Naive thymus-derived CD4-positive, alpha-beta T cell (primary cell): Measurements from ENCODE around the gene MAGEA11. TPM values are rescaled to one million over a fixed set of nuclear protein-coding genes. Genes with fewer than 3 reads are reported as not detected.
"Not testable (repeated sequence)": the region's sequence is repeated elsewhere in the genome, so short reads cannot be mapped to it uniquely, and the experiment has no call there.

ENCODE experiments used
- ATAC-seq: fragments of 150-1000 bp; cut with Tn5 transposase; 2 replicates; pipeline ENCODE4 v1.10.0; 2021; ENCODE audit warnings: mild to moderate bottlenecking, moderate library complexity
- CTCF ChIA-PET: fragments of 350-600 bp; sonication (Branson Sonifier 250); formaldehyde crosslinking; loops from one replicate; lab custom pipeline; 2021; ENCODE audit warnings: antibody characterized with exemption; lab: Charles Lee
- POLR2A ChIA-PET: fragments of 350-600 bp; sonication (Branson Sonifier 250); formaldehyde crosslinking; loops from one replicate; lab custom pipeline; 2021; ENCODE audit warnings: antibody characterized with exemption, inconsistent platforms; lab: Charles Lee
- DNase-seq, 9 donors: peaks; one replicate each; pipeline versions ENCODE4 v3.0.0 to v3.0.0-alpha.2; 2020 to 2022; ENCODE audit warnings: mixed read lengths in 1 of 9
- H3K27ac ChIP-seq: one replicate; pipeline ENCODE4 v1.7.0; 2013; ENCODE audit warnings: mild to moderate bottlenecking, low read depth, low read length, moderate library complexity
- H3K27me3 ChIP-seq, 2 donors: one replicate each; pipeline ENCODE4 v1.7.0; 2013; ENCODE audit warnings: low read length in 2 of 2, mild to moderate bottlenecking in 2 of 2, moderate library complexity in 2 of 2; ENCODE audit not compliant: control insufficient read depth in 2 of 2, insufficient read depth in 2 of 2
- H3K36me3 ChIP-seq, 3 experiments: 1 replicate in 2 of 3; 2 replicates in 1 of 3; pipeline ENCODE4 v1.7.0; 2013; ENCODE audit warnings: low read length in 3 of 3, mild to moderate bottlenecking in 3 of 3, moderate library complexity in 1 of 3; ENCODE audit not compliant: insufficient read depth in 3 of 3, control insufficient read depth in 2 of 3
- H3K4me1 ChIP-seq, 2 donors: one replicate each; pipeline ENCODE4 v1.7.0; 2013; ENCODE audit warnings: low read length in 2 of 2, mild to moderate bottlenecking in 2 of 2, moderate library complexity in 1 of 2; ENCODE audit not compliant: control insufficient read depth in 2 of 2, insufficient read depth in 2 of 2
- H3K4me3 ChIP-seq: 2 replicates; pipeline ENCODE4 v1.7.0; 2013; ENCODE audit warnings: mild to moderate bottlenecking, low read length
- H3K9me3 ChIP-seq, 3 experiments: 1 replicate in 2 of 3; 2 replicates in 1 of 3; pipeline ENCODE4 v1.7.0; 2013; ENCODE audit warnings: low read length in 3 of 3; ENCODE audit not compliant: control insufficient read depth in 2 of 3
- H3K27ac Mint-ChIP-seq, 9 donors: one replicate each; pipeline ENCODE4 v1.8.0; 2020 to 2022; ENCODE audit warnings: mixed read lengths in 9 of 9, mild to moderate bottlenecking in 8 of 9, moderate library complexity in 5 of 9, inconsistent platforms in 2 of 9
- H3K27me3 Mint-ChIP-seq, 5 donors: one replicate each; pipeline ENCODE4 v1.8.0; 2021 to 2022; ENCODE audit warnings: mixed read lengths in 5 of 5, mild to moderate bottlenecking in 1 of 5
- H3K36me3 Mint-ChIP-seq, 5 donors: one replicate each; pipeline ENCODE4 v1.8.0; 2020 to 2022; ENCODE audit warnings: mixed read lengths in 5 of 5, mild to moderate bottlenecking in 3 of 5, inconsistent platforms in 1 of 5
- H3K4me1 Mint-ChIP-seq, 7 donors: one replicate each; pipeline ENCODE4 v1.8.0; 2020 to 2022; ENCODE audit warnings: mixed read lengths in 7 of 7, mild to moderate bottlenecking in 3 of 7, inconsistent platforms in 1 of 7
- H3K4me3 Mint-ChIP-seq, 10 donors: one replicate each; pipeline ENCODE4 v1.8.0; 2020 to 2022; ENCODE audit warnings: mild to moderate bottlenecking in 10 of 10, mixed read lengths in 10 of 10, moderate library complexity in 6 of 10, inconsistent platforms in 2 of 10
- H3K9me3 Mint-ChIP-seq, 11 donors: one replicate each; pipeline ENCODE4 v1.8.0; 2020 to 2022; ENCODE audit warnings: mixed read lengths in 11 of 11, mild to moderate bottlenecking in 4 of 11, inconsistent platforms in 1 of 11, moderate library complexity in 1 of 11
- intact Hi-C, 2 donors: fragments of 100-400 bp; cut with micrococcal nuclease; formaldehyde crosslinking; loops; one replicate each; pipeline ENCODE4 v1.15.1; 2023
- polyA plus RNA-seq, 2 donors: library from polyadenylated mRNA; unstranded; fragments of 300-500 nt; fragmentation: Illumina TruSeq; gene quantifications; one replicate each; pipeline ENCODE4 v1.2.3, GENCODE V29; 2021
- total RNA-seq, 6 experiments: library from RNA in 5 of 6; stranded (reverse) in 5 of 6; gene quantifications; 1 replicate in 5 of 6; 2 replicates in 1 of 6; pipeline ENCODE4 v1.2.3 and lab custom pipeline; 2021 to 2026

MAGEA11 gene
- total and polyA plus RNA-seq, 7 experiments from 2014 or later: not detected

DNA sequence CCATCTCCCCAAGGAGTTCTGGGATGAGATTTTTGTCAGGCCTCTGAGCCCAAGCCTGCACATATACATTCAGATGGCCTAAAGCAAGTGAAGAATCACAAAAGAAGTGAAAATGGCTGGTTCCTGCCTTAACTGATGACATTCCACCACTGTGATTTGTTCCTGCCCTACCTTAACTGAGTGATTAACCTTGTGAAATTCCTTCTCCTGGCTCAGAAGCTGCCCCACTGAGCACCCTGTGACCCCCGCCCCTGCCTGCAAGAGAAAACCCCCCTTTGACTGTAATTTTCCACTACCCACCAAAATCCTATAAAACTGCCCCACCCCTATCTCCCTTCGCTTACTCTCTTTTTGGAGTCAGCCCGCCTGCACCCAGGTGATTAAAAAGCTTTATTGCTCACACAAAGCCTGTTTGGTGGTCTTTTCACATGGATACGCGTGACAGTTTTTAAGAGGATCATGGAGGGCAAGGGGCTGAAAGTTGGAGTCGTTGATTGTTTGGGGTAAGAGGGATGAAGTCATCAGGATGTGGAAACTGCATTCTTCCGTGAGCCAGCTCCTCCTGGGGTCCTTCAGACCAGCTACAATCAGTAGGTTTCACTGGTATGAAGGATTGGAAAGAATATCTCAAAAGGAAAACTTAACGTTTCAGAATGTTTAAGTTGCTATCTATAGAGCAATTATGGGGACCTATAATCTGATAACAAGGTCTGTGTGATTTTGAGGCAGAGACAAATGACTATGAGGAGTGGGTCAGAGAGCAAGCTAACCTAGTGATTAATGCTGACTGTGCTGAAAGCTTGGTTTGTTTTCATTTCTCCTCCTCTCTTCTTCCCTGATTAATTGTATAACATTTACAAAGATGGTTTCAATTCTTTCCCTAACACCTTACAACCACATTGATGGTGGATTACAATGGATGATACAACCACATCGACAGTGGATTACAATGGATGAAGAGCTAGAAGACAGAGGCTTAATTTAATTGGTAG lies 28.6 kb upstream of the MAGEA11 start:
- Histone ChIP-seq H3K27ac (no peak overlapping the region), H3K27me3 (no peaks in the 10 kb centered on the region), H3K9me3 (no peaks in the 10 kb centered on the region), H3K4me3 (no peak overlapping the region), H3K36me3 (no peaks in the 10 kb centered on the region), H3K4me1 (no peaks in the 10 kb centered on the region)
- ATAC-seq (no peak), DNase-seq (no peak)
- intact Hi-C loops: no loop called here
- peaks cover 0 to 1% (median 0%) of the 10 kb centered on the region in 11 donors for H3K9me3 Mint-ChIP-seq
- no peaks in the 10 kb centered on the region for H3K27me3 Mint-ChIP-seq
- H3K4me1 Mint-ChIP-seq: no peaks in the 10 kb centered on the region
- ChIA-PET CTCF (no interaction called here), POLR2A (no interaction called here)
- H3K4me3 Mint-ChIP-seq: no peak overlapping the region
- no peak overlapping the region for H3K27ac Mint-ChIP-seq
- H3K36me3 Mint-ChIP-seq: no peaks in the 10 kb centered on the region

DNA sequence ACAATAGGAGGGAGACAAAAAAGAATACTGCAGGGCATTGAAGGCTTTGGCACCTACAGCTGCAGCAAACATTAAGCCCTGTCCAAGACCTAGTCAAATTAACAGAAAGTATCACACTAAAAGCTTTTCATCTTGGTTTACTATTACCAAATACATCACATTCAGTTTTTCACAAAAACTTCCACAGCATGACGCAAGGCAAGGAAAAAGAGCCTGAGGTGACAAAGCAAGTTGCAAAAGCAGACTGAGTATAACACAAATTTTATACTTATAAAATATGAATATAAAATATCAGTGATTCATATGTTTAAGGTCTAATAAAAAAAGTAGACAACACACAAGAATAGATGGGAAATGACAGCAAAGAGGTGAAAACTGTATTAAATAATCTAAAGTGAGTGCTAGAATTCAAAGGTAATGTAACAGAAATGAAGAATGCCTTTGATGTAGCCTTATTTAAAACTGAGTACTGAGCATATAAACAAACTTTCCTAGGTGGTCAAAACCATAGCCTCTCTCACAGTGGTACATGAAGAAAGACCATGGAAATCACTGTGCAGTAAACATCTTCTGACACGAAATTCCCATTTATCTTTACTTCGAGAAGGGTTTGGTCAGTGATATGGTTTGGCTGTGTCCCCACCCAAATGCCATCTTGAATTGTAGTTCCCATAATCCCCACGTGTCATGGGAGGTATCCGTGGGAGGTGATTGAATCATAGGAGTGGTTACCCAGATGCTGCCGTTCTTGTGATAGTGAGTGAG lies 27.7 kb upstream of the MAGEA11 start:
- no peak overlapping the region for H3K27ac ChIP-seq
- no peaks in the 10 kb centered on the region for H3K36me3 ChIP-seq
- no peaks in the 10 kb centered on the region for H3K4me1 ChIP-seq
- no peak overlapping the region for H3K4me3 Mint-ChIP-seq
- no peaks in the 10 kb centered on the region for H3K36me3 Mint-ChIP-seq
- H3K9me3 ChIP-seq: no peaks in the 10 kb centered on the region
- ChIA-PET CTCF (no interaction called here), POLR2A (no interaction called here)
- H3K4me1 Mint-ChIP-seq: no peaks in the 10 kb centered on the region
- no peak overlapping the region for H3K27ac Mint-ChIP-seq
- ATAC-seq (no peak), DNase-seq (no peak)
- no peaks in the 10 kb centered on the region for H3K27me3 Mint-ChIP-seq
- H3K9me3 Mint-ChIP-seq: peaks cover 0 to 1% (median 0%) of the 10 kb centered on the region in 11 donors
- intact Hi-C loops: no loop called here
- H3K27me3 ChIP-seq: no peaks in the 10 kb centered on the region
- no peak overlapping the region for H3K4me3 ChIP-seq

GRCh38 chrX:149687991-149688390 lies 23.9 kb upstream of the MAGEA11 start:
- Mint-ChIP-seq H3K4me1 (no peaks in the 10 kb centered on the region), H3K27ac (no peak overlapping the region), H3K36me3 (peaks cover 0 to 2% (median 0%) of the 10 kb centered on the region in 5 donors), H3K27me3 (peaks cover 6 to 13% (median 10%) of the 10 kb centered on the region in 5 donors), H3K4me3 (no peak overlapping the region), H3K9me3 (peaks cover 0 to 14% (median 3%) of the 10 kb centered on the region in 11 donors)
- Histone ChIP-seq H3K4me3 (no peak overlapping the region), H3K36me3 (no peaks in the 10 kb centered on the region), H3K9me3 (no peaks in the 10 kb centered on the region), H3K27me3 (no peaks in the 10 kb centered on the region), H3K4me1 (no peaks in the 10 kb centered on the region), H3K27ac (no peak overlapping the region)
- no peak for ATAC-seq
- DNase-seq: no peak
- CTCF ChIA-PET: no interaction called here
- intact Hi-C loops: no loop called here
- POLR2A ChIA-PET: no interaction called here

- Histone ChIP-seq H3K4me1 (no peaks in the 10 kb centered on the region), H3K27ac (no peak overlapping the region), H3K4me3 (no peak overlapping the region), H3K27me3 (no peaks in the 10 kb centered on the region), H3K36me3 (no peaks in the 10 kb centered on the region), H3K9me3 (no peaks in the 10 kb centered on the region)
- Mint-ChIP-seq H3K27me3 (peaks cover 6 to 15% (median 13%) of the 10 kb centered on the region in 5 donors), H3K4me3 (no peak overlapping the region), H3K36me3 (peaks cover 0 to 2% (median 0%) of the 10 kb centered on the region in 5 donors), H3K9me3 (peaks cover 0 to 19% (median 3%) of the 10 kb centered on the region in 11 donors), H3K4me1 (no peaks in the 10 kb centered on the region), H3K27ac (no peak overlapping the region)
- no peak for DNase-seq
- intact Hi-C loops: no loop called here
- ChIA-PET CTCF (no interaction called here), POLR2A (no interaction called here)
- ATAC-seq: no peak
Observed at GRCh38 chrX:149688552-149688951, 23.3 kb upstream of the MAGEA11 start.

GRCh38 chrX:149691794-149692193 lies 20.1 kb upstream of the MAGEA11 start:
- H3K27me3 ChIP-seq: no peaks in the 10 kb centered on the region
- ATAC-seq (no peak), DNase-seq (no peak)
- Mint-ChIP-seq H3K27ac (no peak overlapping the region), H3K4me3 (no peak overlapping the region), H3K36me3 (peaks cover 0 to 2% (median 0%) of the 10 kb centered on the region in 5 donors), H3K4me1 (no peaks in the 10 kb centered on the region), H3K9me3 (peaks cover 0 to 24% (median 5%) of the 10 kb centered on the region in 11 donors), H3K27me3 (peaks cover 6 to 19% (median 16%) of the 10 kb centered on the region in 5 donors)
- H3K4me1 ChIP-seq: no peaks in the 10 kb centered on the region
- H3K9me3 ChIP-seq: no peaks in the 10 kb centered on the region
- ChIA-PET CTCF (no interaction called here), POLR2A (no interaction called here)
- H3K4me3 ChIP-seq: no peak overlapping the region
- no peak overlapping the region for H3K27ac ChIP-seq
- intact Hi-C loops: no loop called here
- no peaks in the 10 kb centered on the region for H3K36me3 ChIP-seq

DNA sequence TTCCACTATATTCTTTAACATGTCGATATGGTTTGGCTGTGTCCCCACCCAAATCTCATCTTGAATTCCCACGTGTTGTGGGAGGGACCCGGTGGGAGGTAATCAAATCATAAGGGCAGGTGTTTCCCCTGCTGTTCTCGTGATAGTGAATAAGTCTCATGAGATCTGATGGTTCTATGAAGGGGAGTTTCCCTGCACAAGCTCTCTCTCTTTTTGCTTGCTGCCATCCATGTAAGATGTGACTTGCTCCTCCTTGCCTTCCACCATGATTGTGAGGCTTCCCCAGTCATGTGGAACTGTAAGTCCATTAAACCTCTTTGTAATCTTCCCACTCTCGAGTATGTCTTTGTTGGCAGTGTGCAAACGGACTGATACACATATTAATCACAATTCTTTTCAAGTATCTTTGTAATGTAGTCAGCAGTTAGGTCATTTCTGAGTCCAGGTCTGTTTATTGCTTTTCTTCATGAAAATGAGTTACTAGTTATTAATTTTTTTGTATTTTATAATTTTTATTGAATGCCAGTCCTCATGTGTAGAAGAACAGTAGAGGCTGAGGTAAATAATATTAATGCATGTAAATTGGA lies 19.1 kb upstream of the MAGEA11 start:
- DNase-seq, H3K36me3 Mint-ChIP-seq, H3K36me3 ChIP-seq, H3K4me3 ChIP-seq, ATAC-seq, H3K27ac Mint-ChIP-seq, CTCF ChIA-PET, H3K4me1 ChIP-seq, H3K27me3 ChIP-seq, intact Hi-C loops, H3K4me1 Mint-ChIP-seq, H3K4me3 Mint-ChIP-seq, H3K9me3 ChIP-seq, H3K27ac ChIP-seq, POLR2A ChIA-PET: not testable (repeated sequence)
- Mint-ChIP-seq H3K27me3 (peaks cover 6 to 21% (median 17%) of the 10 kb centered on the region in 5 donors), H3K9me3 (peaks cover 0 to 24% (median 5%) of the 10 kb centered on the region in 11 donors)
